CD1c-positive myeloid dendritic cell (primary cell): ENCODE results near the gene TOX2.

ENCODE experiments used
- DNase-seq: peaks from one replicate; pipeline ENCODE4 v3.0.0-alpha.2; 2016; ENCODE audit errors: extremely low spot score

Gene TOX2

DNA sequence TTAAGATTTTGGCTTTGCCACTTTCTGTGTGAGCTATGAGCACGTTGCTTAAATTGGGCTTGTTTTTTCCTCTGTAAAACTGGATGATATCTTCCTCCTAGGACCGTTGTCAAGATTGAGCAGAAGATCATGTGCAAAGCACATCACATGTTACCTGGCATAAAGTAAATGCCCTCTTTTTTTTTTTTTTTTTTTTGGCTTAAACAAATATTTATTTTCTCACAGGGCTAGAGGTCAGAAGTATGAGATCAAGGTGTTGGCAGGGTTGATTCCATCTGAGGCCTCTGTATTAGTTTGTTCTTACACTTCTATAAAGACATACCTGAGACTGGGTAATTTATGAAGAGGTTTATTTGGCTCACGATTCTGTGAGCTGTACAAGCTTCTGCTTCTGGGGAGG, 42.7 kb downstream of the TOX2 start:
- DNase-seq = no peak

DNA sequence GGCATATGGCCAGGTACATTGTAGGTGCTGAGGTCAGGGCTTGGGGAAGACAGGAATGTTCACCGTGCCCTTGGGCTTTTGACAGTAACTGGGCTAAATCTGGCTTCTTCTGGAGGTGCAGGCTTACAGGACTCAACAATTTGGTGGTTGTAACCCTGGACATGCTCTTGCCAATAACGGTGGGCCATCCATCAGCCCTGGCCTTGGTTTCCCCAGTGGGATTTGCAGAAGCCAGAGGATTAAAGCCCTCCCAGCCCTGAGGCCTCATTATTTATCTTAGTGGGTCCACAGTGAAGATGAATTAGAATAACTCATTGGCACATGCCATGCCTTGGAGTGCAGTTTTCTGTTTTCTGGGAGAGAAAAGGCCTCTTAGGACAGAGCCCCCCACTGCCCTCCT, 44.0 kb downstream of the TOX2 start:
- no peak for DNase-seq

DNA sequence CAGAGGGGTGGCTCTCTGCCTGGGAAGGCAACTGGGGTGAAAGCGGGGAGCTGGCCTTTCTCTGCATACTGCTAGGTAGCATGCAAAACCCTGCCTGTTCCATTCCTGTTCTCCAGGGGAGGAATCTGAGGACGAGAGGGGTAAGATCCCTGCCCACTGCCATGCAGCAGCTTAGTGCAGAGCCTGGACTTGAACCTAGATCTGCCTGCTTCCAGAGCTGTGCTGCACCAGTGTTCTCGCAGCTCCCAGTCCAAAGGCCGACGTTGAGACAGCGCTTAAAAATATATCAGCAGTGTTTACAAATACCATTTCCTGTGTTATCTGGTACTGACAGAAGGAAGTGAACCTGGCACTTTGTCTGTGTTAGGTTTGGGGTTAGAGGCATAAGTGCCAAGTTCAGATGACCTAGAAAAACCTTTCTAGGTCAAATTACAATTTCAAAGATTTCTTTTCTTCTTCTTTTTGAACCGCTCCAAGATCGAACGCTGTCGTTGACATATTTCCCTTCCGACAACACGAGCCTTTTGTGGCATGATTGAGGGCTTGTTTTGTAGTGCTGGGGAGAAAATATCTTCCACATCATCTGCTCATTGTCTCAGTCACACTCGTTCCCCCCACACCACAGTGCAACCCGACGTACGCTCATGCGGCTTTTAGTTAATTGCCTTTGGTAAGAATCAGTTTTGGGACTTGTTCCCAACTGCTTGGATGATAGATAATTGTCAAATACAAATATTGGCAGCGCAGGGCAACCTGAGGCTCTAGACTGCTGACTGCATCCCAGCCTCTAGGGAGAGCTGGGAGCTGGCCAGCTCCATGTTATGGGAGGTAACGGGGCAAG, 44.6 kb downstream of the TOX2 start:
- DNase-seq = peak; percentile 40

DNA sequence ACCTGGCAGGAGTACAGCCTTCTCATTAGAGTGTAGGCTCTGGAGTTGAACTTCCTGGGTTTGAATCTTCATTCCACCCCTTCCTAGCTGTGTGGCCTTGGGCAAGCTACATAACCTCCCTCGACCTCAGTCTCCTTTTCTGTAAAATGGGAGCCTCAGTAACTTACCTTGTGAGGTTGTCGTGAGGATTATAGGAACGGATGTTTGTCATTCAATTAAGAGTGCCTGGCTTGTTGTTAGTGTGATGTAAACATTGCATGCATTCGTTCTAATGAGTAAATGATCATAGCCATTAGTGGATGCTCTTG, 45.2 kb downstream of the TOX2 start:
- no peak for DNase-seq

GRCh38 chr20:43960231-43960630, 45.6 kb downstream of the TOX2 start:
- DNase-seq = no peak

DNA sequence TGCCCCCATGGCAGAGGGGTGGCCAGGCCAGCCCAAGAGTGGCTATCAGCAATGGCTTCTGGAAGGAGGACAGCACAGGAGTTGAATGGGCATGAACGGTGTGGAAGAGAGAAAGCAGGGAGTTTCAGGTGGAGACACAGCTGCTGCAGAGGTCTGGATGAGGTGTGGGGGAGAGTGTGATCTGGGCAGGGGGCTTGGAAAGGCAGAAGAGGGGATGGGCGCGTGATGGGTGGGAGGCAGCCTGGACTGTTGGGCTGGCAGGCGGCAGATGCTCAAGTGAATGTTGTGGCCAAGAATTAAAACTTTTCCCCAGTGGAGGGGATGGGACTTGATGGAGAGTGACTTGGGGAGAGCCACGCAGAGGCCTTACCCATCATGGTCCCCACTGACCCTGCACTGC, 46.5 kb downstream of the TOX2 start:
- no peak for DNase-seq

DNA sequence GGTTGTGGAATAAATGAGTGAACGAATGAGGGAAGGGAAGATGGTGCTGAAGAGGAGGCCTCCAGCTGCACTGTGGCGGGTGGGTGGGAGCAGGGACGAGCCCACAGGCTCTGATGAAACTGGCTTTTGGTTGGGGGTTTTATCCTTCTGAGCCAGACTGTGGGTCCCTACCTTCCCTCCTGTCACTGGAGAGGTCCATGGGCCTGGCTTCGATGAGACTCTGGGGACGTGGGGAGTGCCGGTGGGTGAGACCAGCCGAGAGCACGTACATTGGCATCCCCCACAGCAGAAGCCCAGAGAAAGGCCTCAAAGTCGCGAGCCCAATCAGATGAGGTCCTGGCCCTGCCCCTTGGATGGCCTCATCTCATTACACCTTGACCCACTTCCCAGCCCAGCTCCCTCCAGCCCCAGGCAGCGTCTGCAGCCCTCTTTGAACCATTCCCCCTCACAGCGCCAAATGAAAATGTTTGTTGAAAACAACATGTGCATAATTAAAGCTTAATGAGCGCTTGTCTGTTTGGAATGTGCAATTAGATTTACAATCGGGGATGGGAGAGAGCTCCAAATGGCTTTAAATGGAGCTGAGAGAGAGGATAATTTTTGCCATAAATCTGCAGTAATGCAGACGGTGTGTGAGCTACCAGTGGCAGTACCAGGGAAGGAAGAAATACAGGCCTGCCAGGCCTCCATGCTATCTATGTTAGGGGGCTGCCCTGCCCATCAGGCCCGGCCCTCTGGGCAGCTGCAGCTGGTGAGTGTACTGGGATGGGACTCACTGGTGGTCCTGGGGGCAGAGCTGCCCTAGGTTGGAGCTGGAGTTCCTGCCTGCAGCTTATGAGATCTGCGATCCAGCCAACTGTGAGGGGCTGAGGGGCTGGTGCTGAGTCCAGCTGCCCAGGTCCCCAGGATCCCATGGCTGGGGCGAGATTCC, 47.2 kb downstream of the TOX2 start:
- no peak for DNase-seq

- DNase-seq = no peak
These were observed 47.9 kb downstream of the TOX2 start for GRCh38 chr20:43962530-43962929.

DNA sequence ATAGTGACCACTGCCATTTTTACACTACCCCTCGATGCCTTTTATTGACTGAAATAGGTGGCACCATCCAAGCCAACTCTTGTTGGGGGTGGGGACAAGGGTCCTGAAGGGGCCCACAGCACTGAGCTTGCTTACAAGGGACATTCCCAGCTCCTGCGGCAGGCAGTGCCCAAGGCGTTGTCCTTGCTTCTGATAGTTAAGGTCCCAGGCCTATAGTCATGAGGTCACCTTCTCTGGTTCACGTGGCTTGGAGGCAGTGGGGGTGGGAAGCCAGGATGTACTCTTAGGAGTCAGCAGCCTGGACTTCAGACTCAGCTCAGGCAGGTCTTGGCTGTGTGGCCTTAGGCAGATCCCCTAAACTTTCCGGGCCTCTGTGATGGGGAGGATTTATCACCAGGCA, 48.6 kb downstream of the TOX2 start:
- DNase-seq = no peak

DNA sequence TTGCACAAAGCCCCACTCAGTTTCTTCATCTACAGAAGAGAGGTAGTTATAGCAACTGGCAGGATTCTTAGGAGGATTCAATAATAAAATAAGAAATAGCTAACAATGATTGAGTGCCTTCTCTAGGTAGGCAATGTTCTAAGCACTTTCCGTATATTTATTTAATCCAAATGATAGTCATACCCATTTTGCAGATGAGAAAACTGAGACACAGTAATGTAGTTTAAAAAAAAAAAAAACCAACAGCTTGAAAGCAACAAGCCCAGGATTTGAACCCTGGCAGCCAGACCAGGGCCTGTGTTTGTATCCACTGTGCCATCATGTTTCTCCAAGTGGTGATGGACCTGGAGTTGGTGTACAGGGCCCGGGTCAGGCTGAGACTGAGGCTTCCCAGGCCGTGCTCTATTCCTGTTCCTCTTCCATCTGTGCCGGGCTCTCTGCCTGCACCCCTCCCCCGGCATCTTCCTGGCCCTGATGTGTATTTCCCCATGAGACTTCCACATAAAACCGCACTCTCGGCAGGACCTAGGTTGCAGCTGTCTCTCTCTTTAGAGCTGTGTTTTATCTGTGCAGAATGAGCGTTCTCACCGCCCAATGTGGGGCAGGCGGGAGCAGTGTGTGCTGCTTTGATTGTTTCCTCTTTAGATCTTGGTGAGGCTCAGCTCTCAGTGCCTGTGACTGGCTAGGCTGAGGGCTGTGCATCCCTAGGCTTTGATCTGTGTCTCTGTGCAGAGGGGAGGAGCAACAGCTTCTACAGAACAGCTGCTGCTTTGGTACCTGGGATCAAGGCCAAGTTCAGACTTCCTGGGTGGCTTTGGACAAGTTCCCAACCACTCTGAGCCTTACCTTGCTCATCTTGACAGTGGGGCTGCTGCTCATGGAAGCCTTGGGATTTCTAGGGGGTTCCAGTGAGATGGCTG, 49.5 kb downstream of the TOX2 start:
- DNase-seq = peak; percentile 70

- no peak for DNase-seq
These were observed 53.8 kb downstream of the TOX2 start for GRCh38 chr20:43968341-43969000.

- DNase-seq = no peak
These were observed 54.4 kb downstream of the TOX2 start for GRCh38 chr20:43969028-43969447.

- DNase-seq = no peak
These were observed 55.0 kb downstream of the TOX2 start for GRCh38 chr20:43969501-43970182.

DNA sequence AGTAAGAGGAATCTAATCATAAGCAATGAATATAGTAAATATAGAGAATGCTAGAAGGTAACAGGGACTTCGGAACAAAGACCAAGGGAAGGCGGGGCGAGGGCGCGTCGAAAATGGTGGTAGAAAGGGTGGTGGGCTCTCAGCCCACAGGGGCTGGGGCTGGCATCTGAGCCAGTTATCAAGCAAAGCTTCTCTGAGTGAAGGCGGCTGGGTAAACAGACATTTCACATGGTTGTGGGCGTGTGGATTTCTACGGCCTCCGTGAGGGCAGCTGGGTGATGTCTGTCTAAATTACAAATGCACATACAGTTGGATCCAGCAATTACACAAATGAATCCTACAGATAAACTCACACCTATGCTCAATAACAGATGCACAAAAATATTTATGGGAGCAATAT, 56.6 kb downstream of the TOX2 start:
- no peak for DNase-seq

DNA sequence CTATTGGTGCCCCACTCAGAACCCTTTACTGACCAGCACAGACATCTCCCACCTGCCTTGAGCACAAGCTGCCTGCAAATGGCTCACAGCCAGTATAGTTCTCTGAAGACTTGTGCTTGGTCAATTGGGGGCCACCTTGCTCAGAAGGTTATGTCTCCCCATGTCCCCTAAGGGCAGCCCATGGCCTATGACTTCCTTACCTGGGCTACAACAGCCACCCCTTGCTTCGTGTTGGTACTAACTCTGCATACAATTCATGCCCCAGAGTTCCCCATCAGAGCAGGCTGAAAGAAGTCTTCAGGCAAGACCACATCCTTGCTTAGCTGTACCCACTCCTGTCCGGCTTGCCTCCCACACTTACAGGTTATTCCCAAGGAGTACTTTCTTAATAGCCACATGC, 57.4 kb downstream of the TOX2 start:
- no peak for DNase-seq

DNA sequence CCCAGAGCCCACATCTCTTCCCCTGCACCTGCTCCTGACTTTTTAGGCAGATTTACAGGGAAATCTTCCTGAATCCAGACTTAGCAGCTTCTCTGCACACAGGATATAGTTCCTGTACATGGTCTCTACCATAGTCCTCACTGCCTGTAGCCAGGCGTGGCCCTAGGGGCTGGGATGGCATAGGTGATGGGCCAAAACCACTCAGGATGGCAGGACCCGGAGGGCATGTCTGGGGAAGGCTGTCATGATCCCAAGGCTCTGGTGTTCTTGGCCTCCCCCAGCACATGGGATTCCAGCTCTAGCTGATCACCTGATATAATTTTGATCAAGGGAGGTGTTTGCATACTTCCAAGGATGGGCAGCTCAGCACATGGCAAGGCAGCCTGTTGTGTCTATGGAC, 58.0 kb downstream of the TOX2 start:
- DNase-seq = no peak

GRCh38 chr20:43973231-43973630, 58.6 kb downstream of the TOX2 start:
- no peak for DNase-seq

GRCh38 chr20:43973671-43974450, 59.2 kb downstream of the TOX2 start:
- DNase-seq = no peak

GRCh38 chr20:43974695-43975094, 60.0 kb downstream of the TOX2 start:
- DNase-seq = no peak
